CD1c-positive myeloid dendritic cell (primary cell): ENCODE data around the gene GDPD3.
"Not testable (repeated sequence)": the region's sequence is repeated elsewhere in the genome, so short reads cannot be mapped to it uniquely, and the experiment has no call there.

Source experiments
- DNase-seq: peaks from one replicate; pipeline ENCODE4 v3.0.0-alpha.2; 2016; ENCODE audit errors: extremely low spot score

Gene GDPD3

GRCh38 chr16:30113031-30113710 lies at the start of gene GDPD3:
Gene GDPD3, minus strand, starts transcription at chr16:30113537. Its CDS starts 59 bp downstream, at chr16:30113478.
- DNase-seq: no peak

- DNase-seq: no peak
Observed at GRCh38 chr16:30157214-30157613, 43.9 kb upstream of the GDPD3 start.

- DNase-seq: no peak
Observed at GRCh38 chr16:30155188-30155587, 41.9 kb upstream of the GDPD3 start.

- no peak for DNase-seq
Observed at GRCh38 chr16:30152517-30152916, 39.2 kb upstream of the GDPD3 start.

- no peak for DNase-seq
Observed at GRCh38 chr16:30151091-30151490, 37.8 kb upstream of the GDPD3 start.

GRCh38 chr16:30149250-30149930 lies 36.1 kb upstream of the GDPD3 start:
- DNase-seq: peak; percentile 78

- DNase-seq: no peak
Observed at GRCh38 chr16:30147843-30148510, 34.6 kb upstream of the GDPD3 start.

- no peak for DNase-seq
Observed at GRCh38 chr16:30145657-30146056, 32.3 kb upstream of the GDPD3 start.

- DNase-seq: no peak
Observed at GRCh38 chr16:30144917-30145316, 31.6 kb upstream of the GDPD3 start.

GRCh38 chr16:30144017-30144416 lies 30.7 kb upstream of the GDPD3 start:
- DNase-seq: no peak

GRCh38 chr16:30143347-30143702 lies 30.0 kb upstream of the GDPD3 start:
- DNase-seq: no peak

- DNase-seq: peak; percentile 58
Observed at GRCh38 chr16:30142672-30143346, 29.5 kb upstream of the GDPD3 start.

- no peak for DNase-seq
Observed at GRCh38 chr16:30141750-30142149, 28.4 kb upstream of the GDPD3 start.

GRCh38 chr16:30139583-30140481 lies 26.5 kb upstream of the GDPD3 start:
- peak; percentile 32 for DNase-seq

- no peak for DNase-seq
Observed at GRCh38 chr16:30137897-30138296, 24.6 kb upstream of the GDPD3 start.

GRCh38 chr16:30136971-30137605 lies 23.8 kb upstream of the GDPD3 start:
- DNase-seq: peak; percentile 63

- DNase-seq: no peak
Observed at GRCh38 chr16:30132591-30132990, 19.3 kb upstream of the GDPD3 start.

- no peak for DNase-seq
Observed at GRCh38 chr16:30131869-30132475, 18.6 kb upstream of the GDPD3 start.

GRCh38 chr16:30127993-30128392 lies 14.7 kb upstream of the GDPD3 start:
- no peak for DNase-seq

- not testable (repeated sequence) for DNase-seq
Observed at GRCh38 chr16:30125690-30126089, 12.4 kb upstream of the GDPD3 start.
